ENCODE data around the gene MON1B. TPM values are rescaled to one million over a fixed set of nuclear protein-coding genes. Genes with fewer than 3 reads are reported as not detected.

MON1B gene
- total RNA-seq, 1 experiment from 2014 or later = 48.0 TPM

GRCh38 chr16:77231047-77231446, 40.1 kb downstream of the MON1B start:
- H3K18ac ChIP-seq (ENCODE audit: insufficient read length, low read depth, low read length) = no peak overlapping the region
- Mint-ChIP-seq H3K27ac (no peak overlapping the region), H3K36me3 (ENCODE audit: insufficient read depth in 1 of 3, low read depth in 3 of 3) (no peaks in the 10 kb centered on the region), H3K4me3 (no peak overlapping the region; a peak in 1 of 5 replicates), H3K27me3 (ENCODE audit: low read depth) (peaks cover 2% of the 10 kb centered on the region; the same call in 1 of the 2 replicates), H3K9me3 (no peaks in the 10 kb centered on the region), H3K4me1 (peaks cover 17 to 19% of the 10 kb centered on the region in 2 experiments)
- no peak overlapping the region for H4K5ac ChIP-seq (ENCODE audit: insufficient read length, low read depth, low read length)
- no peak overlapping the region for H3K4me2 ChIP-seq (ENCODE audit: insufficient read depth, insufficient read length, low read length)
- H3K27ac ChIP-seq (ENCODE audit: insufficient read length, low read depth, low read length) = no peak overlapping the region
- no peak overlapping the region for H3K23ac ChIP-seq (ENCODE audit: insufficient read length, low read depth, low read length)
- no peak overlapping the region for H3K56ac ChIP-seq (ENCODE audit: insufficient read length, low read depth, low read length)
- H3K27me3 ChIP-seq (ENCODE audit: insufficient read depth, low read length) = no peaks in the 10 kb centered on the region
- no peak overlapping the region for H2BK120ac ChIP-seq (ENCODE audit: low read depth, low read length, poor library complexity, severe bottlenecking)
- no peak overlapping the region for H2BK5ac ChIP-seq (ENCODE audit: insufficient read length, low read length)
- H3K79me1 ChIP-seq (ENCODE audit: insufficient read depth, low read depth, low read length, poor library complexity, severe bottlenecking) = no peaks in the 10 kb centered on the region
- DNase-seq = no peak
- H3K9me3 ChIP-seq (ENCODE audit: control insufficient read depth, low read depth, low read length) = no peaks in the 10 kb centered on the region
- H3T11ph ChIP-seq (ENCODE audit: low read length) = no peak overlapping the region
- no peaks in the 10 kb centered on the region for H3K79me2 ChIP-seq (ENCODE audit: insufficient read depth, low read length)
- WGBS (ENCODE audit: extremely low coverage, insufficient read length, low lambda C conversion rate) = no CpG with 5 or more reads among the region's 3 CpGs
- H3K9ac ChIP-seq (ENCODE audit: extremely low read depth, insufficient read length, low read length) = no peak overlapping the region
- H3K4me1 ChIP-seq (ENCODE audit: insufficient read depth, low read length) = no peaks in the 10 kb centered on the region; the same call in 1 of the 2 replicates
- H4K91ac ChIP-seq (ENCODE audit: insufficient read length, low read depth, low read length) = no peak overlapping the region
- H2BK12ac ChIP-seq (ENCODE audit: insufficient read length, low read depth, low read length) = no peak overlapping the region
- no peak overlapping the region for H3K14ac ChIP-seq (ENCODE audit: insufficient read depth, low read length)
- H2BK15ac ChIP-seq (ENCODE audit: low read depth, low read length) = no peak overlapping the region
- no peak overlapping the region for H4K8ac ChIP-seq (replicated peaks; ENCODE audit: insufficient read length, low read depth, low read length)
- no peak overlapping the region for H3K4ac ChIP-seq (ENCODE audit: low read depth, low read length)
- H4K20me1 ChIP-seq (ENCODE audit: control insufficient read depth, insufficient read depth, insufficient read length) = no peaks in the 10 kb centered on the region
- no peak overlapping the region for H2BK20ac ChIP-seq (ENCODE audit: low read depth, low read length, poor library complexity, severe bottlenecking)
- no peak overlapping the region for H2AFZ ChIP-seq (ENCODE audit: low read length)
- no peak for TF ChIP-seq CTCF (conservative IDR thresholded peaks at IDR 0.05)
- no peak overlapping the region for H2AK5ac ChIP-seq (ENCODE audit: insufficient read length, low read length)
- no peaks in the 10 kb centered on the region for H3K23me2 ChIP-seq (ENCODE audit: insufficient read length, low read depth, low read length, poor library complexity, severe bottlenecking)

Data from H9 (cell line).